GM19351 (cell line): ENCODE data around the gene RIIAD1.

Experiments used
- ATAC-seq: cut with Tn5 transposase; IDR thresholded peaks from one replicate; pipeline ENCODE4 v1.9.1; 2021; ENCODE audit warnings: mild to moderate bottlenecking, moderate library complexity; ENCODE audit not compliant: unreplicated experiment

RIIAD1 gene

DNA sequence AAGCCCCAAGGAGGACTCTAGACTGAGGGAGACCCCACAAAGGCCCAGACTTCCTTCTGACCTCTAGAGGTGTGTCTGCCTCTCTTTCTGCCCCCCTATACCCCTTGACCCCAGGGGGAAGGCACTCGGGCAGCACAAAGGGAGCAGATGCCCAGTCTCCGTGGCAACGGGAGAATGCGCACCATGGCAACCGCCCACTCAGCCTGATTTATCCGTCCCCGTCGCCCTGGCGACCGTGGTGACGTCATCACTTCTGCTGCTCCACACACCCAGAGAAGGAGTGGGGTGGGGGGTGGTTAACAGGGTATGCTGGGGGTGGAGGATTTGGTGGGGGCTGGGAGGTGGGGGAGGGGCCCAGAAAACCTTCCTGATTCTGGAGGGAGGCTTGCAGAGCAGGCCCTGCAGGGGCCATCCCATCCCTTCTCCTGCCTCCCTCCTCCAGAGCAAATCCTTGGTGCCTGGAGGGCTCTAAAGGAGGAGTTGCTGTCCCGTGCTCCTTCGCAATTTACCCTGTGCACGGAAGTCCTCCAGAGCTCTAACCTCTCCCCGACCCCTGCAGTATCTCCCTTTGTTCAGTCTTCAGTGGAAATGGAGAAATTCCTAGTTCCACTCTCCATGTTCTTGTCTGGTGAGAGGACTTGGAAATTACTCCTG is 11.0 kb upstream of the RIIAD1 start:
- ATAC-seq: no peak

DNA sequence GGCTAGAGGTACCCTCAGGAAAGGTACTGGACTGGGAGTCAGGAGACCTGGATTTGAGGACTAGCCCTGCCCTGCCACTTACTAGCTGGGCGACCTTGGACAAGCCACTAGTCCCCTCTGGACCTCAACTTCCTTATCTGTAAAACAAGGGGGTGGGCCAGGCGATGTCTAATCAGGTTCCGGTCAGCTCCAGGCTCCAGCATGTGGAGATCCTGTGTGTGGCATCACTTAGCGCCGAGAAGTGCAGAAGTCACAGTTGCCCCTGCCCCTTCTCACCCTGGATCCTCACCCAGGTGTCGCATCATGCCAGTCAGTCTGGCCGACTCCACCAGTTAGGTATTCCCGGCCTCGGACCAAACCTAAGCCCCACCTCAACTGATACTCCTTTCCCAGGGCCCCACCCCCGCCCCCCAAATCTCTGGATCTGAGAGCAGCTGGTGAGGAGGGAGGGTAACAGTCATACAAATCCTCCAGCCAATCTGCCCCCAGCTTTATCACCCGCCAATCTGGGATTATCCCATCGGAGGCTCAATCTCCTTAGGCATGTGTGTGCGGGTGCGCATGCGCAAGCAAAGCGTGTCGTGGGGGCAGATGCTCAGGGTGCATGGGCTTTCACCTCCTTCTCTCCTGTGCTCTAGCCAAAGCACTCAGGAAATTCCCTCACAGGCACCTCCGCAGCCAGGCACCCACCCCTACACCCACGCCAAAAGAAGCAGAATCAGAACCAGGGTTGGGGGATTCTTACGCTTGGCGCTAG is 10.1 kb upstream of the RIIAD1 start:
- ATAC-seq: no peak

DNA sequence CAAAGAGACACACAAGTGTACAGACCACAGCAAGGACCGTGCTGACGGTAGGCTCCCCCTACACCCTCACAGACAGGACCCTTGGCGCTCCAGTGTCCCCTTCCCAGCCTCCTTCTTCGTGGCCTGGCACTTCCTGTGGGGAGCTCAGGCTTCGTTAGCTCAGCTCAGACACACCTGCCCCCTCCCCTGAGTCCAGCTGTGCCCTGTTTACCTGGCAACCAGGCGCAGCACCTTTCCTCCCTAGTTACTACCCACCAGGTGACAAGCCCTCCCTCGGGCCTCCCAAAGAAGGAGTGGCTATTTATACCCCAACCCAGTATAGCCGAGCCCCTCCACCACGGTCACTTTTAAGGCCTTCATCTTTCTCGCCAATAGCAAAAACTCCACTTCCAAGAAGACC is 9.4 kb upstream of the RIIAD1 start:
- ATAC-seq: no peak

DNA sequence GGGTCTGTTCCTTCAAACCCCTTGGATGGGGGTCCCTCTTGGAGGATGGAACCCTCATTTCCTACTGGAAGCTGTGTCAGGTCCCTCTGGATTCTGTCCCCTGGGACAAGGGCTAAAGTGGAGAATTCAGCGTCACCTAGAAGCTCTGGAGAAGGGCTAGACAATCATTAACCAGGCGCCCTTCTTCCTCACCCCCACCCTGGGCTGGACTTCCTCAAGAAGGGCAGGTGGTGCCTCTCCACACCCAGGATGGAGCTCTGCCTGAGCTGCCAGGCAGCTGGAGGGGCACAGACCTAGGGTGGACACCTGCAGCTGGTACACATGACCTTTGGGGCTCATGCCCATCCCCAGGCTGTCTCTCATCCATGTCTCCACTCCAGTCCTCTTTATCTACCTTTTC is 8.3 kb upstream of the RIIAD1 start:
- no peak for ATAC-seq

DNA sequence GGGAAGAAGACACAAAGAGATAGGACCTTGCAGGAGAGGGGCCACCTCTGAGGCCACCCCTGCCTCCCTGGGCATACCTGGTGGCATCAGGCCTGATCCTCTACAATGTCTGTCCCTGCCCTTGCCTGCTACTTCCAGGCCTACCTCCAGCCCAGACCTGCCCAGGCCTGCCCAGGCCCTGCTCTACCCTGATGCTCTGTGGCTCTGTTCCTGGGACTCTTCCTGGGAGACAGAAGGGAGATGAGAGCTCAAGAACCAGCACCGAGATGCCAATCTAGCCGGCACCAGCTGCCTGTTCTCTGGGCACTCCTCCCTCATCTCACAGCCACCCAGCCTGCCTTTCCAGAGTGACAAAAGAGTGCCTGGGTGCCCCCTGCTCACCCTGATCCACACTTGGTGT is 7.4 kb upstream of the RIIAD1 start:
- no peak for ATAC-seq

DNA sequence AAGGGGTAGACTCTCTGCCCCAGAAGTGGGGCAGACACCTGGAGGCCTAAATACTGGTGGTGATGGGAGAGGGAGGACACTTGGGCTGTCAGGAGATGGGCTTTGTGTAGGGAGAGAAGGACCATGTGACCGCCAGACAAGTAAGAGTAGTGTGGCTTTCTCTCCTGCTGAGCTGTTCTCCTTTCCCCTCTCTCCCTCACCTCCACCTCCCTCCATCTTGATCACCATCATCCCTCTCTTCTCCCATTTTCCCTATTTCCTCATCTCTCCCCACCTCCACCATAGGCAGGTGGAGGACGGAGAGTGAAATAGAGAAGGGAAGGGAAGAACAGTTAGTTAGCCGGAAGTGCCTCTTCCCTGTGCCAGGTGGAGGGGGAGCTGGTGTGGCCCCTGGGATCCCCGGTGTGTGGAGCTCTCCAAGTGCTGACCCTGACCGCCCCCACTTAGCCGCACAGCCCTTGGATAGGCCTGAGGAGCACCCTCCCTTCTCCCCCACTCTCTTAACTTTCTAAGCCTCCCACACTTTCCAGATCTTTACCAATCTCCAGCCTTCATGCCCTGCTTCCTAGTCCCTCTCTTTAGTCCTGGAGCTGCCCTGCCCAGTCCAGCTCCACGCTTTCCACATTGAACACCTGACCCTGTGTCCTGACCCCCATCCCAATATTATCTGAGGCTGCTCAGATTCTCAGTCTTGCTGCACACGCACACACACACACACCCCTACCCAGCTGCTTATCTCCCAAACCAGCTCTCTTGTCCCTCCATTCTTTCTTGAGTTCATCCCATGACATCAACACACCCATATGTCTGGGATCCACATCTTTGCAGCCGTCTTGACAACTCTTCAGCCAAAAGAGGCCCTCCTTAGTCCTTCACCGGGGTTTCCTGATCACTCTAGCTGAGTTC is 6.2 kb upstream of the RIIAD1 start:
- ATAC-seq: no peak

DNA sequence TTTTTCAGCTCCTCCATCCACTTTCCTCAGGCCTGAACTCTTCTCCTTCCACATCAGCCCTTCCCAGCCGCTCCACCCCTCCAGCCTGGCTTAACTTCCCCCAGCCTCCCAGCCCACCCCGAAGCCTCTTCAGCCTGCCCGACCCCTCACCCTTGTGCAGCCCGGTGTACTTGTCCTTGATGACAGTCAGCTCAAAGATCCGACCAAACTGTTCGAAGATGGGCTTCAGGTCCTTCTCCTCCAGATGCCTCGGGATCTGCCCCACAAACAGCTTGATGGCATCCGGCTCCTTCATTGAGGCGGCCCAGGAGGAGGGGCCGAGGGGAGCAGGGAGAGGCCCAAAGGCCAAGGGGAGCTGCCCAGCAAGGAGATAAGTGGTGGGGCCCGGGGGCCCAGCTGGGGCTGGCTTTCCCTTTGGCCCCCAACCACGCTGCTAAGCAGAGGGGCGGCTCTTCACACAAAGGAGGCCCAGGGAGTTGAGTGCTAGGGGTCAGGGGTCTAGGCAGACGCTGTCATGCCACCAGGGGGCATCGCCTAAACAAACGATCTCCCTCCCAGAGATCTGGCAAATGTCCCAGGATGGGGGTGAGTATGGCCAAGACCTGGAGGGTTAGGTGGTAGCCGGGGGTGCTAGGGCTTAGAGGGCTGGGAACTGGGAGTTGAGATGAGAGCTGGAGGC is 5.5 kb upstream of the RIIAD1 start:
- no peak for ATAC-seq

DNA sequence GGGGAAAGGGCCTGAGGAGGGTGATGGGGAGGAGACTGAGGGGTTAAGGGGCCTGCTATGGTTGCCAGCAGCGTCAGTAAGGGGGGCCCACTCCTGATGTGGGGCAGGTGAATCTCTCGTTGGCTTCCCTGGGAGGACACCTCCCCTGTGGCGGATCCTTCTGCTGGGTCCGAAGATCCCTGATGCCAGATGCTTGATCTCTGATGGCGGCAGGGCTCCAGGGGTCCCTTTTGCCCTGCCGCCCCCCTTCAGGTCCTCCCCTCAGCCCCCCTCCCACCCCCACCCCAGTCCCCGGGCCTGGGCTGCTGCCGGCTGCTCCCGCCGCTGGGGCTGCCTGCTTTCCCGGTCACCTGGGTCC is 4.9 kb upstream of the RIIAD1 start:
- ATAC-seq: no peak

DNA sequence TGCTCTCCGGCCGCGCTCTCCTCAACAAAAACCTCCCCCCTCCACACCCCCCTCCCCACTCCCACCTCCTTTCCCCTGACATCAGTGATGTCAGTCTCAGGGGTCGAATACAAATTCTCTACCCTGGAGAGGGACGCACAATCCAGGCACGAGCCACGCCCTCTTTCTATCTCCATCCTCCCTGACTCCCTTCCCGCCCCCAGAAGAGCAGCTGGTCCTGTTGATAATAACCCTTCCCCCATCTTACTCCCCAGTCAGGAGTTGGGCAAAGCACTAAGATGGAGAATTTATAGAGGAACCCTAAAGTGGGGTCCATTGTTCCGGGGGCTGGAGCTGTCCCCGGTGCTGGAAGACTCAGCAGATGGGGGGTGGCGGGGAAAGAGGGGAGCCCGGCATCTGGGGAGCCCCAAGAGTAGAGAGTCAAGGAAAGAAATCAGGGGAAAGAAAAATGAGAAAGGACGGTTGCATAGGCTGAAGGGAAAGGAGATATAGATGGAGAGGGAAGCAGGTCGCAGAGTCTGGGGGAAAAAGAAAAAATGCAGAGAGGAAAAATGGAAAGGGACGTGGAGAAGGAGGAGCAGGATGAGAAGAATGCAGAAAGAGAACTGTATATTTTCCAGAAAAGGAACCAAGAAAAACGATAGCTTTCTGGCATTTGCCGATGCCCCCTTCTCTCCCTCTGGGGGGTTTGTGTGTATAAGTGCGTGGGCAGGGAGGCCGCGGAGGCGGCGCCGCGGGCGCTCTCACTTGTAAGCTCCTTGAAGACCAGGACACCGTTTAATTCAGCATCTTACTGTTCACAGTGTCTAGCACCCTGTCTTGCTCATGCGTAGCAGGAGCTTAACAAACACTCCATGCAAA is 4.3 kb upstream of the RIIAD1 start, which contains the start of gene CELF3:
Gene CELF3, minus strand, starts transcription at position 33 of the 861 bp plus-strand sequence. CDS start 783 bp downstream, outside the sequence.
- no peak for ATAC-seq

DNA sequence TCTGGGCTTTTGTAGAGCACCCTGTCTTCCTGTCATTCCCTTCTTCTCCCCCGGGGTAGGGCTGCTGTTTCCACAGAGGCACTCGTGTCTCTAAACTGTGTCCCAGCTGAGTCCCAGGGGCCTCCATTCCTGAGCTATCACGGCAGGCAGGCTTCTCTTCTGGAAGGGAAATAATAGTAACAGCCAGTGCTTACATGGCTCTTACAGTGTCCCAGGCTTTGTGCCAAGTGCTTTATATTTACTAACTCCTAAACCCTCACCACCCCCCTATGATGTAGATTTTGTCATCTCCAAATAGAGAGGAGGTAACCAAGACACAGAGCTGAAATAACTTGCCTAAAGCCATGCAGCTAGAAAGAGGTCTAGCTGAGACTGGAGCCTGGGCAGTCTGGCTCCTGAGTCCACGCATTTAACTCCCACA is 3.3 kb upstream of the RIIAD1 start:
- no peak for ATAC-seq

DNA sequence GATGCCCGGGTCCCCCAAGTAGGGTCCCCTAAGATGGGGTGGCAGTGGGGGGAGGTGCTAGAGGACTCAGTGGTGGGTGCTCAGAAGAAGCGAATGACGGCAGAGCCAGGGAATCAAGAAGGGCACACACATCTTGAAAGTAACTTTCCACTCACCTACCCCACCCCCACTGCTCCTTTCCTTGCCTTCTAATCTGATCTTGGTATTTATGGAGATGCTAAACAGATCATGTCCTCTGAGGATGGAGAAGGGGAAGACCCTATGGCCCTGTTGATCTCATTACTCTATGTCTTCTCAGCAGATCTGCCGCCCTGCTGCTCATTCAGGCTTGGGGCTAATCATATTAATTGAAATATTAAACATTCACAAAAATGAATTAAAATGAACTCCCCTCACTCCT is 2.7 kb upstream of the RIIAD1 start:
- no peak for ATAC-seq

DNA sequence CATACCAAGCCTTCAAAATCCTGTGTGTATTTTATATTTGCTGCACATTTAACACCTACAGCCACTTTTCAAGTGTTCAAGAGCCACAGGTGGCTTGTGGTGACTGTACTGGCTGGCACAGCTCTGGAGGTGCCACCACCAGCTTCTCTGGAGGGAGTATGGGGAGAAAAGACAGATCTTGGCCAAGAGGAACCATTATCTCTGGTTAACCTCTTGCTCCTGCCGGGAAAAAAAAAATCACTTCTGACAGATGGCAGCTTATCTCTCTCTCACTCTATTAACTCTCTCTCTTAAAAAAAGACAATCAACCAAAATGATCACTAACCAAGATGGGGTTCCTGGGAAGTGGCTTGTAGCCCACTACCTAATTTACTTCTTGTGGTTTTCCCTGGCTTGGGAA is 1.2 kb upstream of the RIIAD1 start:
- ATAC-seq: no peak

DNA sequence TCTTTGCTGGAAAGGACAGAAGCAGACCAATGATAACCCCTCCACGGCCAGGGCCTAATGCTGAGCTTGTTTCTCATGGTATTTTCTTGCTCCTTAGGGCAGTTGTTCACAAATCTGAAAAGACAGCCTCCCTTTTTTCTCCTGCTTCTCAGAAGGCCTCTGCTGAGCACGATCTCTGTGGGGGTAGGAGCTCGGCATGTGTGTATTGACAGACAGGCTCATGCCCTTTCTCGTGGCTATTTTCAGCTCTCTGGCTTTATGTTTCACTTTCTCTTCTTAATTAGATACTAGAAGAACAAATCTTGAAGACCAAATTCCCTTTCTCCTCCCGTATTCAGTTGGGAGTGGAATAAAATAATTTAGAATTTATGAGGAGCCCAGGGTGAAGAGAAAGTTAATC is 768 bp upstream of the RIIAD1 start:
- no peak for ATAC-seq

DNA sequence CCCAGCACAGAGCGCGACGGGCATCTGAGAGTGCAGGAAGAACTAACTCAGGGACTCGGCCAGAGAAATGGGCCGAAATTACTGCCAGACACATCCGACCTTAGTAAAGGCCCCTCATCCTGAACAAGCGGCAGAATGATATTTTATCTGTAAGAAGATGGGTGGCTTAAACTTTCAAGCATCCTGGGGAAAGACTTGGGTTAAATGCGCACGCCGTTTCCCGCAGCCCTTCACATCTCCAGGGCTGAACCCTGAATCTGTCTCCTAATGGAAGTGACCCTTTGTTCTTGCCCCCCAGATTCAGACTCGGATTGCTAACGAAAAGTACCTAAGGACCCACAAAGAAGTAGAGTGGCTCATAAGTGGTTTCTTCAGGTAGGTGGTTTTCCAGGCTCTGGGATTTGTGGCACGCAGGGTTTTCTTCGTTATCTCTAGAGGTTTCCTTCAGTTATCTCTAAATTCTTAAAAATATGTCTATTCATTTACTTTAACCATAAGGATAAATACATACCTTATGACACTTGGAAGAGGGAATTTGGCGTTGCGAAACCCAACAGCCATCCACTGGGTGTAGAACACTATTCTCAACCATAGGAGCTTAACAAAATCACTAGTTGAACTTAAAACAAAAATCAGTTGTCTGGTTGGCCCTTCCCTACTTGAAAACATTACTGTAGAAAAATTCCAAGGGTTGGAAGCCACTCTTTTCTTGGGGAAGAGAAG is 627 bp downstream of the RIIAD1 start:
- ATAC-seq: no peak

DNA sequence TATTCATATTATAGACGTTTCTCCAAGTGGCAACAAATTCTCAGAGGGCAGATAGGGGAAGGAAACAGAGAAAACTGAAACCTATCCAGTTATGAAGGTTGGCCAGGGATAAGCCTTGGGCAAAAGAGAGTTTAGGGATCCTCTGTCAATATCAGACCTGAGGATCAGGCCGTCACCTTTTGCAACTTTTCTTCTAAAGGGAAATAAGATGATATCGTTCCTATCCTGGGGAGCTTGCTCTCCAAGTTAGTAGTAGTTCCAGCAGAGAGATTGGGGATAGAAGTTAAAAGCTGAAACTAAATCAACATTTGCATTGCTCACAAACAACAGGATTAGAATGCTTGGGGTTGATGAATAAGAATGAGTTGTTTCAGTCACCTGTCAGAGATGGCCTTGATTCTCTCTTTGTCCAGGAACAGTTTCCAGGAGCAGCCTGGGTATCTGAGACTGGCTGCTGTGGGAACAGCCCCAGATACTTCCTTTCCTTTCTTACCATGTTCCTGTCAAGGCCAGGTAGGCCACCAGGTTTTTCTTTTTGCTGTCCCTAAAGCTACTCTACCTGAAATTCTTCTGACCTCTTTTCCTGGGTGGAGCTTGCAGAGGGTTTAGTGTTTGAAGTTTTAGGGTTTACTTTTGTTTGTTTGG is 2.5 kb downstream of the RIIAD1 start:
- ATAC-seq: no peak

DNA sequence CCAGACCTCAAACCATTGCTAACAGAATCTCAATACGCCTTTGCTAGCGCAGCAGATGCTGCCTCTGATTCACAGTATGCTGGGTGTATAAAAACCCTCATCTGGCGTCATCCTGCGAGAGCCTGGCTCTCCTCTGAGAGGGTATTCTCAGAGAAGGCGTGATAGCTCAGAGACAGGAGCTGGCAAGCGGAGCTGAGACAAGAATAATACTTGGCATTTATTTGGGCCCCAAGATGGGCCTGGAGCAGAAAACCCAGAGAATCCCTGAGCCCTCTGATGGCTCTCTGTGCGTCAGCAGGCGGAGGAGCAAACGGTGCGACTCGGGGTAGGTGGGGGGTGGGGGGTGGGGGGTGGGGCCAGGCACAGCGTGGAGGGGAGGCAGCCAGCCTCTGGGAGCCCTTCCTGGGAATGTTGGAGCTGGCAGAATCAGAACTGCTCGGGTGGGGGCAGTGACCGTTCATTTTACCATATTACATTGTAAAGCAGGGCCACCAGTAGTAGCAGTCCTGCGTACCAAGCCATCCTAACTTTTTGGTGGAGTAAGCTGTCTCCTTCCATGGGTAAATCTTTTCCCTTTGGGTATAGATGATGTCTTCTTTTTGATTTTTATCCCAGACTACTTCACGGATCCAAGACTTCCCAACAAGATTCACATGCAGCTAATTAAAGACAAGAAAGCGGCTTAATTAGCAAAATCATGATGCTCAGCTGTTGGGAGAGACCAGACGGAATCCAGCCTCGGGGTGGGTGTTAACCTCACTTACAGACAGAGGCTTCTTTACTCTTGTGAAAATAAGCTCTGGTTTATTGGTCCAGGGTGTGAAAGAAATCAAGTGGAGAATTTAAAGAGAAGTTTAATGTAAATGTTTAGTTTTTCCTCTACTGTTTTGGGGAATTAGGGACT is 7.1 kb downstream of the RIIAD1 start:
- ATAC-seq: no peak

DNA sequence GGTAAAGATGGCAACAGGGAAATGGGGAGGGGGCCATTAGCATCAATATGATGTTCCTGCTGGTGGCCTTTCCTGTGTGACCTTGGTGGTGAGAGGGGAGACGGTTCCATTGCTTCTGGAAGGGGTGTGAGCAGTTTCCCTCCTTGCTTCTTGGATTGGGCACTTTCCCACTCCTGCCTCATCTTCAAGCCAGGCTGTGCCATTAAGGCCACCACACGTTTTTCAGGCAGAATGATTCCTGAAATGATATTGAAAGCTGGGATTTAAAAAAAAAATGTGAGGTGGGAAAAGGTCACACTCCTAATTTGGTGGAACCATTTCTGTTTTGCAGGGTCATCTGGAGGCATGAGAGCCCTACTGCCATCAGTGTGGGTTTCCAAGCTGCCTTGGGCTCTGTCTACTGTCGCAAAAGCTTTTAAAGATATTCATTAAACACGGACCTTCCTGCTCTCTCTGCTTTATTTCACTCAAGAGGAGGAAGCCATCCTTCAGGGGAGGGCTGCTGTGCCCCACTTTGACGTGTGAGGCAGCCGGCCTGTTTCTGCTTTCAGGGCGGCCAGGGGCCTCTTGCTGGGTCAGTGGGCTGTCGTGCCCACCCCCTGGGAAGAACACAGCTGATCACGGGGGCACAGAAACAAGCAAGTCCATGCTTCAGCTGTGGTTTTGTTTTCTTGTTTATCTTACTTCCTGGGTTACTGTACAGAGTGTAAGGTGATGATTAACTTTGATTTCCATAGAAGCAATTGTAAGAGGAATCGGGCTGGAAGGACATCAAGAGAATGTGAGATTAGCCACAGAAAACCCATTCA is 8.0 kb downstream of the RIIAD1 start:
- ATAC-seq: no peak
